ENCODE results near the gene SYCE3.

Gene SYCE3

DNA sequence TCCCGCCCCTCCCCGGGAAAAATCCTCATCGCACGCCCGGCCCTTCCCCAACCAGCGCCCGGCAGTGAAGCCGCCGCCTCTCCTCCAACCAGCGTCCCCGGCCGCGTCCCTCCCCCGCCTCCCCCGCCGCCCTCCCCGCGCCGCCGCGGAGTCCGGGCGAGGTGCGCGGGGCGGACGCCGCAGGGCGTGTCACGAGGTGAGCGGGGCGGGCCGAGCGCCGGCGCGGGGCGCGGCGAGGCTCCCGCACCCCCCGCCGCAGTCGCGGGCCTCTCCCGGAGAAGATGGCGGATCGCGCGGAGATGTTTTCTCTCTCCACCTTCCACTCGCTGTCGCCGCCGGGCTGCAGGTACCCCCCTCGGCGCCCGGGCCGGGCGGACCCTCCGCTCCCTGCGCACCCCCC is 37.8 kb upstream of the SYCE3 start, which contains the start of gene MAPK8IP2:
Gene MAPK8IP2, plus strand, starts transcription at position 256 of the 400 bp plus-strand sequence. Its CDS starts 26 bp downstream, at position 282.
- DNase-seq (ENCODE audit: low read depth in 2 of 2), result no peak

- DNase-seq (ENCODE audit: low read depth in 2 of 2), result no peak
These were observed 37.2 kb upstream of the SYCE3 start for GRCh38 chr22:50599816-50600455.

- DNase-seq (ENCODE audit: low read depth in 2 of 2), result no peak
These were observed 34.4 kb upstream of the SYCE3 start for GRCh38 chr22:50597097-50597496.

GRCh38 chr22:50595189-50595588 is 32.5 kb upstream of the SYCE3 start:
- no peak for DNase-seq (ENCODE audit: low read depth in 2 of 2)

- no peak for DNase-seq (ENCODE audit: low read depth in 2 of 2)
These were observed 24.7 kb upstream of the SYCE3 start for GRCh38 chr22:50587407-50587806.

- no peak for DNase-seq (ENCODE audit: low read depth in 2 of 2)
These were observed 23.7 kb upstream of the SYCE3 start for GRCh38 chr22:50586416-50586815.

DNA sequence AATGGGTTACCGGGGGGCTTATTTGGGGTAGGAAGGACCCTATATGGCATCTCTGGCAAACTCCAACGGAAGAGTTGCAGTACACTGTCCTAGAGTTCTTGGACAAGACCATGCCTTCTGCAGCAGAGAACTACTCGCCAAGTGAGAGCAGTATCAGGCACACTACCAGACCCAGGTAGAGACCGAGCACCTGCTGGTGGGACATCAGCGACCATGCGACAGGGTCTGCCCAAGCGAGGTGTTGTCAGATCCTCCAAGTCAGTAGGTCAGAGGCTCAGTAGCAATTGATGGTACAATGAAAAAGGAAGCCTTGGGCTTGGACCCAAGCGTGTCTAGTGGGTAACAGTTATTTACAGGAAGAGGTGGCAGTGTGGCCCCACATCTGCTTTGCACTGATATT is 23.1 kb upstream of the SYCE3 start:
- DNase-seq (ENCODE audit: low read depth in 2 of 2), result no peak

GRCh38 chr22:50585238-50585637 is 22.5 kb upstream of the SYCE3 start:
- DNase-seq (ENCODE audit: low read depth in 2 of 2), result no peak

GRCh38 chr22:50584106-50585096 is 21.7 kb upstream of the SYCE3 start:
- no peak for DNase-seq (ENCODE audit: low read depth in 2 of 2)

- DNase-seq (ENCODE audit: low read depth in 2 of 2), result no peak
These were observed 20.7 kb upstream of the SYCE3 start for GRCh38 chr22:50583294-50583861.

DNA sequence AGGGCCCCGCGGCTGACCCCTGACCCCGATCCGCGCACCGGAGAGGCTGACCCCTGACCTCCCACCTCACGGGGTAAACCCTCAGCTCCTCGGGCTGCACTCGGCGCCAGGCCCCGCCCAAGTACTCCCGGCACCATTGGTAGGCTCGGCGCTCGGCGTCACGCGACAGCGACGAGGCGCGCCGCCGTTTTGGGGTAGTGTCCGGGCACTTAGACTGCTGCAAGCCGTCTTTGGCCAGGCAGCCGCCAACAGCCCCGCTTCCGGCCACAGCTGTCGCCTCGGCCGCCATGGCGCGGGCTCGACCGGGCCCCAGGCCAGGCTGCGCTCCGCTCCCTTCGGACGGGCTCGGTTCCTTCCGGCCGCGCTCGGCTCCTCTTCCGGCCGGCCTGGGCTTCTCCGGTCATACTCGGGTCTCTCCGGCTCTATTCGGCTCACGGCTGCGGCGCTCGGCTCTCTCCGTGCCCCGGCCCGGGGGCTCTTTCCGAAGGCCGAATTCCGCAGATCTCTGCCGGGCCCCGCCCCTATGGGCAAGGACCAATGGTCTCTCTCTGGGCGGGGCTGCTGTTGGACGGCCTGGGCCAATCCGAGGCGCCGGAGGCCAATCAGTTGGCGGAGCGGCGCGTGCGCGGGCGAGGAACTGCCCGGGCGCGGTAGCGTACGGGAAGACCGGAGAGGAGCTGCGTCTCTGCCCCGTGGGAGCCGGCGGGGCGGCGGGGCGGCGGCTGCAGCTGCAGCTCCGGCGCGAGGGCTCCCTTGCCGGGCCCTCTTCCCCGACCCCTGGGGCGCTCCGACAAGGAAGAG is 20.0 kb upstream of the SYCE3 start, which contains the start of gene CHKB:
Gene CHKB, minus strand, starts transcription at position 357 of the 801 bp plus-strand sequence. Its CDS starts 68 bp downstream, at position 289.
- DNase-seq (ENCODE audit: low read depth in 2 of 2), result peak; percentile 95 to 96

DNA sequence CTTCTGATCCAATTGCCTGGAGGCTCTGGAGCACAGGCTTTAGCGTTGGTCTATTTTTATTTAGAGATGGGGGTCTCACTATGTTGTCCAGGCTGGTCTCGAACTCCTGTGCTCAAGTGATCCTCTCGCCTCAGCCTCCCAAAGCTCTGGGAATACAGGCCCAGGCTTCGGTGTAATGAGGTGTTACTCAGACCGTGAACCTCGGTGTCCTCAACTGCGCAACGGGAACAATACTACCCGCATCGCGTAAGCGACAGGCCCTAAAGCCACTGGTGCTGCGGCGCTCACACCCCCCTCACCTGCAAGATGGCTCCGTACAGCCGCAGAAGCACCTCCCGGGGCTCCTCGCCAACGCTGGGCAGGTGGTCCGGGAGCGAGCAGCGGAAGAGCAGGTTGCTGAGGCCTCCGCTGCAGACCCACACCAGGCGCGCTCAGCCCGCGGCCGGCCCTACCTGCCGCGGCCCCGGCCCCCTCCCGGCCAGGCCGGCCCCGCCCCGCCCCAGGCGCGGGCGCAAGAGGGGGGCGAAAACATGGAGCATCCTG is 19.3 kb upstream of the SYCE3 start:
- DNase-seq (ENCODE audit: low read depth in 2 of 2), result no peak

DNA sequence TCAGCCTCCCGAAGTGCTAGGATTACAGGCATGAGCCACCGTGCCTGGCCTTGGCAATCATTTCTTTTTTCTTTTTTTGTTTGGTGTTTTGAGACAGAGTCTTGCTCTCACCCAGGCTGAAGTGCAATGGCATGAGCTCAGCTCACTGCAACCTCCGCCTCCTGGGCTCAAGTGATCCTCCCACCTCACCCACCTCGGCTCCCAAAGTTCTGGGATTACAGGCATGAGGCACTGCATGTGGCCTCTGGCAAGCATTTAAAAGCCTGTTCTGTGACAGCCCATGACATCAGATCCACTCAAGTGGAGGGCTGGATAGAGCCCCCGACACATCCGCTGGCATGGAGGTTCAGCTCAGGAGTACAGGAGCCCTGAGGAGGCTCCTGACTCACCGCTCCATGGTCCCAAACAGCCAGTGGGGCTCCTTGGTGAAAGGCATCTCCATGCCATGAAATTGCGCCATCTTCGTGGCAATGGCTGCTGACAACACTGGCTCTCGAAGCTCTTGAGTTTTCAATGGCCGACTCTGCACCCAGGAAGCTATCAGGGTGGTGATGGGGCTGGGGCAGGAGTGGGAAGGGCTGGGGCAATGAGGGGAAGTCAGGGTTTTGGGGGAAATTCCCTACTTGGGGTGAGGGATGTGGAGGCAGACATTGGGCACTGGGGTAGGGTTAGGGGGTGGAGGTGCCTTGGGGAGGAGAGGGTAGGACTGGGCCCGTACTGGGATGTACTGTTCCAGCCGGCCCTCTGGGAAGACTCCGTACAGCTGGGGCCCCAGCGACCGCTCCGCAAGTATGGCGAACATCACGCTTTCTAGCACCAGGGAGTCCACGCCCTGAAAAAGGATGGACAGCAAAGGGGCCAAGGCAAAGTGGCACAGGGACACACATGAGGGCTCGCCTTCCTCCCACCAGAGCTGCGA is 18.6 kb upstream of the SYCE3 start:
- no peak for DNase-seq (ENCODE audit: low read depth in 2 of 2)

DNA sequence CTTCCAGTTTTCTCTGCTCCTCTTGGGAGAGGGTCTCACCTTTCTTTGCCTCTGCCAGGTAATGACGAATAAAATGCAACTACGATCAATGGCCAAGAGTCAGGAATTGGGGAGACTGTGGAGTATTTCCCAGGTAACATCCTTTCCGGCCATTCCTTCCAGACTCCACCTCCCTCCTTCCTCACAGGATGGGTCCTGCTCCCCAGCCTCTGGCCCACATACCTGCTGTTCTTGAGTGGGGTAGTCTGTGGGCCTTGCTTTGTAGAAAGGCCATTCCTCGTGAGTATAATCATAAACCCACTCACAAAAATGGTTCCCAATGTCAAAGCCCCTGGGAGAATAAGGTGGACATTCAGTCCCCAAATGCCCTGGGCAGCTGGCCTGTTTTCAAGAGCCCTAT is 17.0 kb upstream of the SYCE3 start:
- DNase-seq (ENCODE audit: low read depth in 2 of 2), result no peak

GRCh38 chr22:50578776-50579310 is 16.1 kb upstream of the SYCE3 start:
- DNase-seq (ENCODE audit: low read depth in 2 of 2), result no peak

- DNase-seq (ENCODE audit: low read depth in 2 of 2), result no peak
These were observed 15.5 kb upstream of the SYCE3 start, which contains the start of gene CPT1B for GRCh38 chr22:50577987-50578775. CPT1B (minus strand) TSS chr22:50578427; CDS start chr22:50577915, 512 bp downstream.

DNA sequence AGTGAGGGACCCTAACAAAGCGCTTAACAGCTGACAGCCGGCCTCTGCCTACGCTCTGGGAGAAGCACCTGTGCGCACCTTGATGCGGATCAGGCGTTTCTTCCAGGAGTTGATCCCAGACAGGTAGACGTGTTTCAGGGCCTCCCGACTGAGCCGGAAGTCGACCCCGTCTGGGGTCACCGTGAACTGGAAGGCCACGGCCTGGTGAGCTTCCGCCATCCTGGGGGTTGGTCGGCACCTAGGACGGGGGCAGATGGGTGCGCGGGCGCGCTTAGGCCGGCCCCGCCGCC is 14.9 kb upstream of the SYCE3 start:
- no peak for DNase-seq (ENCODE audit: low read depth in 2 of 2)

DNA sequence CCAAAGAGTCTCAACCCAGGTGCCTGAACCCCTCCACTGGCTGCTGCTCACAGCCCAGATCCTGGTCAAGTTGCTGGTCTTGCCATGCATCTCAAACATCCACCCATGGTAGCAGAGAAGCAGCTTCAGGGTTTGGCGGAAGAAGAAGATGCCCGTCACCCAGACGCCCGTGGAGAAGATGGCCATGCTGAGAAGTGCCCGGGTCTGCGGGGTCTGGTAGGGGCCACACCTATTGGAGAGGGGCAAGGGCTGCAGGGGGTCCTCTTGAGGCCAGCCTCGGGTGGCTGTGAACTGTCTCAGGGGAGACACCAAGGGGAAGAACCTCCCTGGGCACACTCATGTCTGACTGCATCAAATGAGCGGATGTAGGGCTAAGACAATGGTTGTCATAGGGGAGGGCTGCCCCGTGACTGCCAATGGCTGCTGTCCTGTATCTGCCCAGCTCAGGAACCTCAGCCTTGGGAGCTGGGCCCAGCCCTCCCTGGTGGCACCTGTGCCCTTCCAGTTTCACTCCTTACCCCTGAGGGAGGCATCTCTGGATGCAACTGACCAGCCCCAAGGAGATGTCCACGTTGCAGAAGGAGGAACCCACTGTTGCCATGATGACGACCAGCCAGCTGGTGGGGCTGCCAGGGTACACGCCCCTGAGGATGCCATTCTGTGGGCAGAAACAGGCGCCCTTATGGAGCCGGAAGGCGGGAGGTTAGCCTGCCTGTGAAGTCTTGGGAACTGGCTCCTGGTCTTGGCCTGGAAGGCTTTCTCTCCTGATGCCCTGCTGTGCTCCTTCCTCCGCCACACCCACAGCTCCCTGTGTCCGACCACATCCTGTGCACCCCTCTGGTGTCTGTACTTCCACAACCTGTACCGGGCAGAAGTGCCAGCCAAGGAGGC is 14.3 kb upstream of the SYCE3 start:
- no peak for DNase-seq (ENCODE audit: low read depth in 2 of 2)

Data from activated CD8-positive, alpha-beta memory T cell treated with anti-CD3 and anti-CD28 coated beads for 4 hours (primary cell).